Non-pigmented ciliary epithelial cell (primary cell): ENCODE results near the gene LRRC51.
"Not testable (repeated sequence)": the region's sequence is repeated elsewhere in the genome, so short reads cannot be mapped to it uniquely, and the experiment has no call there.

Experiments used
- DNase-seq: peaks from one replicate; pipeline ENCODE4 v3.0.0-alpha.2; 2010; ENCODE audit warnings: low read depth

LRRC51 gene

DNA sequence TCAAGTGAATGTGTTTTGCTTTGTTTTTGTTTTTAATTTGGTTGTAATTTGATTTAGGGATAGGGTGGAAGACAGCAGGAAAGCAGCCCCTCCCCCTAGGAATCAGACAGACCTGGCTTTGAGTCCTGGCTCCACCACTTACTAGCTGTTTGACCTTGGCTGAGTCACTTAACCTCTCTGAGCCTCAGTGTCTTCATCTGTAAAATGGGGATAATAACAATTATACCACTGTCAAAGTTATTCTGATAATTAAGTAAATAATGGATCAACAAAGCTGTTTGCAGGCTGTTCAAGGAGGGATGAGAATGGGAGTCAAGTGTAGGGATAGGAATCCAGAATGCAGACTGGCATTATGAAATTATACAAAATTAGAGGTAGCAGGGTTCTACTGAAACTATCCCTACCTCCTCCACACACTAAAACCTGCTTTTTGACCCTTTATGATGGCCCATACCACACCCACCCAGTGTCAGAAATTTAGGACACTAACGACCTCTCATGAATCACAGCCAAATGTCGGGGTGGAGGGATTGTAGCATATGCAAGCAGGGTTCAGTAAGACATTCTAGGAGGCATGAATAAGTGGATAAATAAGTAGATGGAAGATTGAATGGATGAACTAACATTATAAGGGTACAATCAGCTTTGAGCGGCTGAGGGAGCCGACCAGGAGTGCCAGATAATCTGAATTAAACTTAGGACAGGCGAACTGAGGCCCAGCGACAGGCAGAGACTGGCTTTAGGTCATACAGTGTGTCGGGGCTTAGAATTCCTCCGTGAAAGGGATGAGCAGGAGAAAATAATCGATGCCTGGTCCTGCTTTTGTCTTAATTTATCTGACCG, 30.9 kb downstream of the LRRC51 start:
- no peak for DNase-seq

GRCh38 chr11:72112143-72112977, 31.7 kb downstream of the LRRC51 start, which contains the start of gene ANAPC15:
Gene ANAPC15, minus strand, starts transcription at chr11:72112695. Its CDS starts 1,419 bp downstream, at chr11:72111276.
- peak; percentile 99 for DNase-seq

DNA sequence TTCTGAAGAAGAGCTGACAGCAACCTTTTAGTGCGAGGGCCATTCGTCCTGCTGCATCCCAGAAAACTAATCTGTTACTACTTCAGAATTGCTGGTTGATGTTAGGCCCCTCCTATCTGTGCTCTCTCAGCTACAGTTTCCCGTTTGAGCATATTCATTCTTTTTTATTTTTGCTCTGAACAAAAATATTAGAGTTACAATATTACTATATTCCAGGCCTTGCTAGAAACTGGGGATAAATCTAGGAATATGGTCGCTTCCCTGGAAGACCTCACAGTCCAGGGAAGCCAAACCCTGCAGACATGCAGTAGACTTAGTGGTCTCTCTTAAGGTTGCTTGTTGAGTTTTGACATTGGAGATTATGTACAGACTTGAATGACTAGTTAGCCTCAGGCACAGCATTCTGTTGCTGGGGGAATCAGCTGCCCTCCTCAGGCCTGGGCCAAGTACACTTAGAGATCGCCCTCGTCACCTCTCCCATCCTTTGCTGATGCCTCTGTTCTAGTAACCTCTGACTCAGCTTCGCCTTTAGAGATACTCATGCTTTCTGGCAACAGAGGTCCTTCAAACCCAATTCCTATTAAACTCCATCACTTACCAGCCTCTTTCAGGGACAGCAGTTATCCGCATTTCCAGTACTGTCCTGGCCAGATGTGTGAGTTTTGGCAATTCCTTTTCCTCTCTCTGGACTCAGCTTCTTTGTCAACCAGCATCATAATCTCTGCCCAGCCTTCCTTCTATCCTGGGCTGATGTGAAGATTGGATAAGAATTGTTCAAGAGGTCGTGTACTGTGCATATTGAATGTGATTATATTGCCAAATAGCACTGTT, 32.5 kb downstream of the LRRC51 start:
- DNase-seq: no peak

GRCh38 chr11:72114570-72114969, 33.9 kb downstream of the LRRC51 start:
- no peak for DNase-seq

GRCh38 chr11:72116019-72116755, 35.5 kb downstream of the LRRC51 start:
- DNase-seq: no peak

DNA sequence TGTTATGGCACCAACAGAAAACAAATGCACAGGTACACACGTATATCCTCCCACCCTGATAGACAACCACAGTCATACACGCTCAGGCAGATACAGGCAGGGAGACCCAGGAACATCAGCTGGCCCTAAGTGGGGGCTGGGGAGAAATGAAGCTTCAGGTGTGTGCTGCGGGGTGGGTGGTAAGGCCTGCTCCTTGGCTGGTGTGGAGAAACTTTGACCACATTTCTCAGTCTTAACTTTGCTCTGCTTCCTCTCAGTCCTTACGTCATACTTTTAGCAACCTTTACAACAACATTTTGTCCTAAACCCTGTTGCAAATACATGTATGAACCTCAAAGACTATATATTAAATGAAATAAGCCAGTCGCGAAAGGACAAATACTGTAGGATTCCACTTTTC, 38.5 kb downstream of the LRRC51 start:
- no peak for DNase-seq

GRCh38 chr11:72120930-72121329, 40.3 kb downstream of the LRRC51 start:
- no peak for DNase-seq

- no peak for DNase-seq
These were observed 42.0 kb downstream of the LRRC51 start for GRCh38 chr11:72122607-72123006.

DNA sequence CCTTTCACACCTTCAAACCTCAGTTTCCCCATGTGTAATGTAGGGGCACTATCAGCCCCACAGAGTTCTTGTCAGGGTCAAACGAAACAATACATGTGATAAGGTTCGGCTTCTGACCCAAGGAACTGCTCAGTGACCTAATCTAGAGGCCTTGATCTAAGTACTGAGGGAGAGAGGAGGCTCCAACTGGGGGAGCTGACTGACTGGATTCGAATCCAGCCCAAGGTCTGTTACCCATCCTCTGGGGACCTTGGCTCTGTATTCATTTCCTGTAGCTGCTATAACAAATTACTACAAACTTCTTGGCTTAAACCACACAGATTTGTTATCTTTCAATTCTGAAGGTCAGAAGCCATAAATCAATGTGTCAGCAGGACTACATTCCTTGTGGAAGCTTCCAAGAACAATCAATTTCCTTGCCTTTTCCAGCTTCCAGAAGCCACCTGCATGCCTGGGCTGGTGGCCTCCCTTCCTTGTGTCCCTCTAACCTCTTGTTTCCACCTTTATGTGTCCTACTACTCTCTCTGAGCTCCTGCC, 42.5 kb downstream of the LRRC51 start:
- no peak for DNase-seq

GRCh38 chr11:72124046-72124445, 43.4 kb downstream of the LRRC51 start:
- DNase-seq: no peak

DNA sequence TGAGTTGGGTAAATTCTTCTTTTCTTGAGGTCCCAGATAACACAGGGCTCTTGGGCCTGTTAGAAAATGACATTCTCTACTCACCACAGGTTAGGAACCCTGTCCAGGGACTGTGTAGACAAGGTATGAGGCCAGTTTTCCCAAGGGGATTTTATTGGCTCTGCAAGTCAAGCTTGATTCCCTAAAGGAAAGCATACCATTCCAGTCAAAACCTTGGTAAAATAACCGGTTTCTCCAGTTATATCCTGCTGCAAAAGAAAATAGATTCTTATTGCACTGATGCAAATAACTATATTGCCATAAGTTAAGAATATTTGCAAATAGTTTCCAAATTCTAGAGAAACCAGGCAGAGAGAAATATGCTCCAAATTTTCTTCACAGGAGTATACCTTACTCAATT, 45.3 kb downstream of the LRRC51 start:
- no peak for DNase-seq

- no peak for DNase-seq
These were observed 47.3 kb downstream of the LRRC51 start for GRCh38 chr11:72127923-72128322.

DNA sequence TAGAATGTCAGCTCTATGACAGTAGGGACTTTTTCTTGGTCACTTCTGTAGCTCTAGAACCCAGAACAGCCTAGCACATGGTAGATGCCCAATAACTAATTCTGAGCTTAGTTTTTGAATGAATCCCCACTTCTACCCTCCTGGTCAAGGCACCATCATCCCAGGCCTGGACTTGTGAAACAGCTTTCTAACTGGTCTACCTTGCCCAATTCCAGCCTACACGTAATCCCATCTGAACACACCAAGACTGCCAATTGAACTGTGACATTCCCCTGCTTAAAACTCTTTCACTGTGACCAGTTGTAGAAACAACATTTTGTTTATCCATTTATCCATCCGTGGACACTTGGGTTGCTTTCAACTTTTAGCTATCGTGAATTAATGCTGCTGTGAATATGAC, 48.7 kb downstream of the LRRC51 start:
- DNase-seq: no peak

DNA sequence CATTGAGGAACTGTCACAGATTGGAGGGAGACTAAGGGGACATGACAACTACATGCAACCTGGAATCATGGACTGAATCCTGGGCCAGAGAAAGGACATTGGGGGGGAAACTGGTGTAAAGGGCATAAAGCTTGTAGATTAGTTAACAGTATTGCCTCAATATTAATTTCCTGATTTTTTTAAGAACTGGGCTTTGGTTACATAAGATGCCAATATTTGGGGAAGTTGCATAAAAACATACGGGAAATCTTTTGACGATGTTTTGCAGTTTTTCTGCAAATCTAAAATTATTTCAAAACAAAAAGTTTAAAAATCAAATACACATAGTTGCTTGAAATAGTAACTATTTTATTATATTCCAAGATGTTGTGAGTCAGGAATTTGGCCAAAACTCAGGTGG, 52.0 kb downstream of the LRRC51 start:
- no peak for DNase-seq

DNA sequence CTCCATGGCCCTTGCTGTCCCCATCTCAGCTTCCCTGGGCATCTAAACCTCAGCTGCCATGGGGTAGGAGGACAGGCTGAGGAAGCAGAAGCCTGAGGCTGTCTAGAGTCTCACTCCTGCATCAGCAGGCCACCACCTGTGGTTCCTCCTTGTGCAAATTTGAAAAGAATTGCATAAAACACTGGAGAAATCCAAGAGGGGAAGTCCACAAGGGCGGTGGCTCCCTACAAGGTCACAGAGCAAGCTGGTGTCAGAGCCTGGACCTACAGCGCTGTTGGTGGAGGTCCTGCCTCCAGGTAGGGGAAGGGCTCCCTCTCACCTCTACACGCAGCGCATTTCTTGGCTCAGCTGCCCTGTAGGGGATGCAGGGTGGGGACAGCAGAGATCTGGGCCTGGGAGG, 54.8 kb downstream of the LRRC51 start, which contains the start of gene FOLR3:
TSS of gene FOLR3 (plus strand) at position 253 of the 400 bp plus-strand sequence. CDS start 228 bp downstream, outside the sequence.
- not testable (repeated sequence) for DNase-seq

- DNase-seq: no peak
These were observed 55.4 kb downstream of the LRRC51 start for GRCh38 chr11:72135891-72136683.

- no peak for DNase-seq
These were observed 56.1 kb downstream of the LRRC51 start for GRCh38 chr11:72136684-72137262.

DNA sequence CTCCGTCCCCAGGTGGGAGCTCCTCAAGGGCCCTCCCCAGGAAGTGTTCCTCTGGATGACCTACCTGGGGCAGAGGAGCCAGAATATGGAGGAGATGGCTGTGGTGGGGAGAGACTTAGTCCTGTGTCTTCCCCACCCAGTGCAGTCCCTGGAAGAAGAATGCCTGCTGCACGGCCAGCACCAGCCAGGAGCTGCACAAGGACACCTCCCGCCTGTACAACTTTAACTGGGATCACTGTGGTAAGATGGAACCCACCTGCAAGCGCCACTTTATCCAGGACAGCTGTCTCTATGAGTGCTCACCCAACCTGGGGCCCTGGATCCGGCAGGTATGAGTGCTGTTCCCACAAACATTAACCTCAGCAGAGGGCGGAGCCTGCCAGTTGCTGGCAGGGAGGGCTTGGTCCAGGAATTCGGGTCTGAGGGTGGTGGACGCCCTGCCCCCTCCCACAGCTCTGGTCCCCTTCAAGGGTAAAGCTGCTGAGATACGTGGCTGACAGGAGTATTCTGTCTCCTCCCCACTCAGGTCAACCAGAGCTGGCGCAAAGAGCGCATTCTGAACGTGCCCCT, 58.3 kb downstream of the LRRC51 start:
- DNase-seq: no peak

DNA sequence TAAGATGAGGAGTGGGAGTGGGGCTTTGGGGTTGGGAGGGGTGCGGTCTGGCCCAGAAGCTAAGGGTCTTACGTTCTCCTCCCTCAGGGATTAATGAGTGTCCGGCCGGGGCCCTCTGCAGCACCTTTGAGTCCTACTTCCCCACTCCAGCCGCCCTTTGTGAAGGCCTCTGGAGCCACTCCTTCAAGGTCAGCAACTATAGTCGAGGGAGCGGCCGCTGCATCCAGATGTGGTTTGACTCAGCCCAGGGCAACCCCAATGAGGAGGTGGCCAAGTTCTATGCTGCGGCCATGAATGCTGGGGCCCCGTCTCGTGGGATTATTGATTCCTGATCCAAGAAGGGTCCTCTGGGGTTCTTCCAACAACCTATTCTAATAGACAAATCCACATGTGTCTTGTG, 58.9 kb downstream of the LRRC51 start:
- DNase-seq: no peak
